GM23248 (cell line): ENCODE results near the gene EP400.

Experiments used
- EZH2 ChIP-seq: fragments of 200-600 bp; sonication (generic); IDR thresholded peaks from 2 replicates; pipeline ENCODE4 v1.6.1; 2018; ENCODE audit warnings: antibody characterized with exemption, mild to moderate bottlenecking; ENCODE audit not compliant: insufficient read depth, poor library complexity, severe bottlenecking
- EZH2phosphoT487 ChIP-seq: fragments of 200-600 bp; sonication (generic); IDR thresholded peaks from 2 replicates; pipeline ENCODE4 v1.6.1; 2018; ENCODE audit warnings: antibody characterized with exemption, moderate library complexity, mild to moderate bottlenecking, low read depth; ENCODE audit not compliant: insufficient read depth

GRCh38 chr12:132021031-132021871, 71.5 kb downstream of the EP400 start:
- TF ChIP-seq EZH2phosphoT487 (no peak), EZH2 (no peak)
